GM11168 (cell line): Measurements from ENCODE around the gene PRLH.

Source experiments
- in situ Hi-C: fragments of 300-500 bp; cut with MboI; formaldehyde crosslinking; loops from one replicate; pipeline ENCODE4 v1.12.0; 2022; ENCODE audit warnings: low sequenced_read_pairs; ENCODE audit not compliant: unreplicated experiment

PRLH gene

GRCh38 chr2:237558961-237559641, 7.3 kb upstream of the PRLH start:
- in situ Hi-C loops: no loop called here

- in situ Hi-C loops: no loop called here
These were observed 5.2 kb upstream of the PRLH start for GRCh38 chr2:237561221-237561620.

GRCh38 chr2:237563816-237564215, 2.6 kb upstream of the PRLH start:
- in situ Hi-C loops: no loop called here

- in situ Hi-C loops: no loop called here
These were observed 1.7 kb upstream of the PRLH start for GRCh38 chr2:237564526-237565131.

GRCh38 chr2:237565974-237566373, 400 bp upstream of the PRLH start:
- in situ Hi-C loops: no loop called here

GRCh38 chr2:237567276-237568029, 1.1 kb downstream of the PRLH start:
- in situ Hi-C loops: no loop called here

- in situ Hi-C loops: no loop called here
These were observed 1.8 kb downstream of the PRLH start for GRCh38 chr2:237568121-237568660.

- in situ Hi-C loops: no loop called here
These were observed 2.7 kb downstream of the PRLH start for GRCh38 chr2:237569041-237569440.

GRCh38 chr2:237569896-237570295, 3.5 kb downstream of the PRLH start:
- in situ Hi-C loops: loop anchor here (5.0 kb wide), 1 partner anchor 58 kb away; no protein-coding TSS in a partner anchor

- in situ Hi-C loops: loop anchor here (5.0 kb wide), 1 partner anchor 59 kb away; no protein-coding TSS in a partner anchor
These were observed 4.5 kb downstream of the PRLH start for GRCh38 chr2:237570776-237571335.

GRCh38 chr2:237571551-237571950, 5.2 kb downstream of the PRLH start:
- in situ Hi-C loops: loop anchor here (5.0 kb wide), 1 partner anchor 59 kb away; no protein-coding TSS in a partner anchor

GRCh38 chr2:237572021-237572741, 5.8 kb downstream of the PRLH start:
- in situ Hi-C loops: loop anchor here (5.0 kb wide), 1 partner anchor 60 kb away; no protein-coding TSS in a partner anchor

GRCh38 chr2:237572742-237573101, 6.3 kb downstream of the PRLH start:
- in situ Hi-C loops: loop anchor here (5.0 kb wide), 1 partner anchor 60 kb away; no protein-coding TSS in a partner anchor

GRCh38 chr2:237573721-237574415, 7.5 kb downstream of the PRLH start:
- in situ Hi-C loops: loop anchor here (5.0 kb wide), 1 partner anchor 62 kb away; no protein-coding TSS in a partner anchor

- in situ Hi-C loops: loop anchor here (5.0 kb wide), 1 partner anchor 62 kb away; no protein-coding TSS in a partner anchor
These were observed 8.1 kb downstream of the PRLH start for GRCh38 chr2:237574467-237574866.

GRCh38 chr2:237574894-237575868, 8.8 kb downstream of the PRLH start:
- in situ Hi-C loops: loop anchor here (5.0 kb wide), 1 partner anchor 63 kb away; no protein-coding TSS in a partner anchor

- in situ Hi-C loops: no loop called here
These were observed 9.8 kb downstream of the PRLH start for GRCh38 chr2:237575869-237576862.
